Pons (tissue), 1 donor: Measurements from ENCODE around the gene EMC8.

Experiments used
- DNase-seq: peaks from one replicate; pipeline ENCODE4 v3.0.0-alpha.2; 2016; ENCODE audit warnings: low spot score

Gene EMC8

GRCh38 chr16:85755929-85756768 is 43.2 kb downstream of the EMC8 start:
- no peak for DNase-seq

GRCh38 chr16:85754413-85754812 is 44.9 kb downstream of the EMC8 start:
- no peak for DNase-seq

- DNase-seq: no peak
Measured at GRCh38 chr16:85753976-85754375, 45.4 kb downstream of the EMC8 start.

GRCh38 chr16:85753559-85753958 is 45.8 kb downstream of the EMC8 start:
- DNase-seq: no peak

GRCh38 chr16:85752511-85753420 is 46.6 kb downstream of the EMC8 start:
- no peak for DNase-seq

DNA sequence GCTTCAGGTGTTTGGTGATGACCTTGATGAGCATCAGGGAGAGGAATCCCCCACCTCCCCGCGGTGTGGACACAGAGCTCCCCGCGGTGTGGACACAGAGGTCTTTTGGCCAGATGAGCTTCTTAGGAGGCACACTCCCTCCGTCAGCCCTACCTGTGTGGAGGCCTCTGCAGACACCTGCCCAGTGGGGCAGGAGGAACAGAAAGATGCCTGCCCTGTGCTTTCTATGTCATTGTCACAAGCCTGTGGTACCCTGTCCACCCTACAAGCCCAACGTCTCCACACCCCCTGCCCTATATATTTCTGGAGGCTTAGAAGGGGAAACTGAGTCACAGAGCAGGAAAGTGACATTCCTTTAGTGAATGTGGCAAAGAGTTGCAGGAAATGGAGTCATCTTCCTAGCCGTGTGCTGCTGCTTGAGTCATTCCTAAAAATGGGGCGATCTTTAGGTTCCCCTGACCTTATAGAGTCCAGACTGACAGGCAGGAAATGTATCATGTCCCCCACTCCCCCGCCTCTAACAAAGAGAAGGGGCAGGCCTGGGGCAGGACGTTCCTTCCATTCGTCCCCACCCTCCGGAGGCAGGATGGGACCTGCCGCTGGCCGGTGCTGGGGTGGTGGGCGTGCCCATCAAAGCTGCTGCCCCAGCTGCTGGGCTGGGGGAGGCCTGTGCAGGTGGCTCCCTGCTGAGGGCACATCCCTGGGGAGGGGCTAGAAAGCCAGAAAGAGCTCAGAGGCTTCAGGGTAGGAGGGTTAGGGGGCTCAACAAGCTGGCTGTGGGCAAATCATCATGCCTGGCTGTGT is 47.4 kb downstream of the EMC8 start:
- DNase-seq: no peak

GRCh38 chr16:85750827-85751697 is 48.3 kb downstream of the EMC8 start, which contains the start of gene C16orf74:
C16orf74 (minus strand) TSS chr16:85751096; CDS start chr16:85735217, 15,879 bp downstream.
- no peak for DNase-seq

- no peak for DNase-seq
Measured at GRCh38 chr16:85750146-85750826, 49.1 kb downstream of the EMC8 start.

DNA sequence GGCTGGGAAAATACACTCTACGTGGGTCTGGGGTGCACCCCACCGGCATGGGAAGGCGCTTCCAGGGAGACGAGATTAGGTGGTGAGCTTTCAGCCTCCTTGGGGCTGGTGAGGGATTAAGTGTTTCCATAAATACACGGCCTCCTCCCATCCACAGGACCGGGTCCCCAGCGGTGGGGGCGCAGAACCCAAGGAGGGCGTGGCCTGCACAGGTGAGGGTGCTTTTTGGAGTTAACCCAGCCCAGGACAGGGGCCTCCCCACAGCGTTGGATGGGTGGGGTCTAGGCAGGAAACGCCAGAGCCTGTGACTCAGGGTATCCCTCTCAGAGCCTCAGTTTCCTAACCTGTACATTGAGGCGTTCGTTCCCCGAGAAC is 49.6 kb downstream of the EMC8 start:
- no peak for DNase-seq

- DNase-seq: no peak
Measured at GRCh38 chr16:85746460-85747215, 52.7 kb downstream of the EMC8 start.

DNA sequence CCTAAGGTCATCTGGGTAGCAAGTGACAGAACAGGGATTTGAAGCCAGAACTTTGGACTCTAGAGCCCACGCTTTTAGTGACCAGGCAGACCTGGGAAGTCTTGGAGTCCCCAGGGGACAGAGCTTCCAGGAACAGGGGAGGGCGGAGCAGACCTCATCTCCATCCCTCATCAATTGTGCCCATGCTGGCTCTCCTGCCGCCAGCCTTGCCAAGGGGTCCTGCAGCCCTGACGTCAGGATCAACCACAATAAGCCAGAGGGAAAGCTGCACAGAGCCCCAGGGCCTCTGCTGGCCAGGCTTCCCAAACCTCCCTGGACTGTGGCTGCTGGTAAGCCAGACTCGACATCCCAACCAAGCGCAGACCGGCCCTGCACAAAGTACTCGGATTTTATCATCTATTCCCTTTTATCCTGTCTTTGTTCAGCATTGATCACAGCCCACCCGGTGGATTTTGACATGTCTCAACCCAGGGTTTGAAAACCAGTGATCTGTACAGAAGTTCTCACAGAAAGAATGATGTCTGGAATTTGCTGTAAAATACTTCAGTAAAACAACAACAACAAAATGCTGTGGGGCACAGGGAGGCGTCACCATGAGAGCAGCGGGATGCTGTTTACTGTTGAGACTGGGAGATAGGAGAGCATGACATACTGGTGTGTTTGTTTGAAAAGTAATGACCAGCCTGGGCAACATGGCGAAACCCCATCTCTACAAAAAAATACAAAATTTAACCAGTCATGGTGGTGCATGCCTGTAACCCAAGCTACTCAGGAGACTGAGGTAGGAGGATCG is 60.2 kb downstream of the EMC8 start:
- no peak for DNase-seq

- no peak for DNase-seq
Measured at GRCh38 chr16:85736921-85737320, 62.4 kb downstream of the EMC8 start.

DNA sequence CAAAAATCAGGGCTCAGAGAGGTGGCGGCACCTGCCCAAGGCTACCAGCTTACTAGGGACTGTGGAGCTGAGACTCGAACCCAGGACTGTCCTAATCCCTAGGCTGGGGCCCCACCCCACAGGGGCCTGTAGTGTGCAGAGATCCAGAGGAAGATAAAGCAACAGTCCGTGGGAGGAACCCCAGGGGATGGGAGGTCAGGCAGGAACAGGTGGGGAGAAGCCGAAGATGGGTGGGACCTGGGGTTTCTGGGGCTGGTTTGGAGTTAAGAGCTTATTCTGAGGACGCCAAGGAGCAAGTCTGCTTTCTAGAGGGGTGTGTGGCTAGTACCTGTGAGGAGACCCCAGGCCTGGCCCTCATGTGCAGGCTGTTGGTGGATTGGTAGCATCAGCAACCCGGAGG is 63.4 kb downstream of the EMC8 start:
- DNase-seq: no peak

DNA sequence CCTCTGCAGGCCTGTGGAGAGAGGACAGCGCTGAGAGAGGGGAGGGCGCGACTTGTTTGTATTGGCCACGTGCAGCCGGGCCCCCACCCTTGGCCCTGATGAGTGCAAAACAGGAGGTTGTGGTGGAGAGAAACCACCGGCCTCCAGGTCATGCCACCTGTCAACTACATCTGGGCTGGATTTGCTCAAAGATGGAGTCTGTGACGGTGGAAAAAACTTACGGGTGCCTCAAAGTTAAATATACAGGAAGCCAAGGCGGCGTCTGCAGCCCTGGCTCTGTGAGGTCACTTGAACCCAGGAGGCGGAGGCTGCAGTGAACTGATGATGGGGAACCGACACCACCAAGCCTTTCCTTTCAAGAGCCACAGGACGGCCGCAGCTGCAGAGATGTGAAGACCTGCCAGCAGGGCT is 64.1 kb downstream of the EMC8 start:
- no peak for DNase-seq

DNA sequence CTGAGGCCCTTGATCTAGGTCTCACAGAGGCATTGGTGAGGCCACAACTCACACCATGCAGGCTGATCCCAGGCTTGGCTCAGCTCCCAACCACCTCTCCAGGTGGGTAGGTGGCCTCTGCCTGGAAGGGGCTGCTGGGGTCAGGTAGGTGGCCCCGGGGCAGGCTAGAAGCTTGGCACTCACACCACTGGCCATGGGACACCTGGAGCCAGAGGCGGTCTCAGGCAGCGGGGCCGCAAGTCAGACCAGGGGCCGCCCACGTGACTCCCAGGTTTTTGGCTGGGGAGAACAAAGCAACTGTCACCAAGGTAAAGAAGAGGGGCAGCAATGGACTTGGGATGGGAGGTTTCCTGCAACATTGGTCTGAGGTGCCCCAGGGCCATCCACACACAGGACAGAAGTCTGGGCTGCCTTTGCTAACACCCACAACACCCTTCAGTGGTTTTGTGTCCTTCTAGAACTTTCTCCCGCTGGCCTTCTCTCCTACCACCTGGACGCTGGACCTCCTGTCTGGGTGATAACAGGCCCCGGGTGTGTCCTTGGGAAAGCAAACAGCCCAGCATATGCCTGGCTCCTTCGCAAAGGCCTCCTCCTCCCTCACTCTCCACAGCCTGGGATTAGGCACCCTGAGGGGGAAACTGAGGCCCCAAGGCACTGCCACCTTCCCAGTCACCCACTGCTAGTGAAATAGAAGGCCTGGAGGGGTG is 64.9 kb downstream of the EMC8 start:
- DNase-seq: no peak

- no peak for DNase-seq
Measured at GRCh38 chr16:85733839-85734170, 65.5 kb downstream of the EMC8 start.

DNA sequence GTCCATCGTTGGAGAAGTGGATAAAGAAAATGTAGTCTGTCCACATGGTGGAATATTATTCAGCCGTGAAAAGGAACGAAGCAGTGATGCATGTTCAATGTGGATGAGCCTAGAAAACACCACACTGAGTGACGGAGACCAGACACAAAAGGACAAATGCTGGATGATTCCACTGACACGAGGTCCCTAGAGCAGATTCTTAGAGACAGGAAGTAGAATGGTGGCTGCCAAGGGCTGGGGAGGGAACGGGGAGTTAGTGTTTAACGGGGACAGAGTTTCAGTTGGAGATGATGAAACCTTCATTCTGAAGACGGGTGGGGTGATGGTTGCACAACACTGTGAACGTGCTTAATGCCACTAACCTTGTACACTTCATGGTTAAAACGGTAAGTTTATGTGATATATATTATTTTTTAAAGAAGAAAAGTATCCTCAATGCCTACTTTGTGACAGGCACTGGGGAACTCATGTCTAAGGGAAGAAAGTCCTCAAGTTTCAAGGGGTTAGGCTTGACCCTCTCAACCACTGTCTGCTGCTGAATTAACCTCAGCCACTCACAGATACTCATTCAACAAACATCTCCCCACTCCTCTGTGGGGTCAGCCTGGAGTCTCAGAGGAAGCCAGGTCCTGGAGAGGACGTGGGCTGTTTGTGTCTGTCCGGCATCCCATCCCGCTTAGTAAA is 66.0 kb downstream of the EMC8 start:
- no peak for DNase-seq

- no peak for DNase-seq
Measured at GRCh38 chr16:85731179-85731578, 68.2 kb downstream of the EMC8 start.
